Keratinocyte (primary cell): Measurements from ENCODE around the gene GAL3ST2. TPM values are rescaled to one million over a fixed set of nuclear protein-coding genes. Genes with fewer than 3 reads are reported as not detected.
"Not testable (repeated sequence)": the region's sequence is repeated elsewhere in the genome, so short reads cannot be mapped to it uniquely, and the experiment has no call there.

ENCODE experiments used
- DNase-seq: peaks from one replicate; pipeline ENCODE4 v3.0.0-alpha.2; 2011; ENCODE audit warnings: low read depth, missing footprints, low spot score
- FAIRE-seq: peaks from 2 replicates; lab custom pipeline; 2011; peaks lifted over from hg19 to GRCh38; lab: Jason Lieb, UNC
- H2AFZ ChIP-seq: 2 replicates; pipeline ENCODE4 v1.6.0; 2012; ENCODE audit warnings: low read length, control low read depth, inconsistent platforms; ENCODE audit not compliant: control insufficient read depth
- H3K27ac ChIP-seq: 2 replicates; pipeline ENCODE4 v1.5.1; 2011; ENCODE audit warnings: low read length; ENCODE audit not compliant: control insufficient read depth, insufficient read depth
- H3K27me3 ChIP-seq: 3 replicates; pipeline ENCODE4 v1.6.0; 2011; ENCODE audit warnings: low read length; ENCODE audit not compliant: control insufficient read depth, insufficient read depth; ENCODE audit errors: extremely low read depth
- H3K36me3 ChIP-seq, 2 experiments: 2 replicates in 1 of 2; 3 replicates in 1 of 2; pipeline ENCODE4 v1.5.1; 2011; ENCODE audit warnings: low read length in 2 of 2, mild to moderate bottlenecking in 1 of 2; ENCODE audit not compliant: control insufficient read depth in 2 of 2, insufficient read depth in 2 of 2; ENCODE audit errors: extremely low read depth in 1 of 2
- H3K4me1 ChIP-seq: 3 replicates; pipeline ENCODE4 v1.5.1; 2011; ENCODE audit warnings: low read length; ENCODE audit not compliant: control insufficient read depth, insufficient read depth; ENCODE audit errors: extremely low read depth
- H3K4me2 ChIP-seq: 3 replicates; pipeline ENCODE4 v1.6.0; 2011; ENCODE audit warnings: low read depth, low read length; ENCODE audit not compliant: control insufficient read depth, insufficient read depth; ENCODE audit errors: extremely low read depth
- H3K4me3 ChIP-seq, 3 experiments: fragments of 200-600 bp in 1 of 3; sonication (generic) in 1 of 3; 2 replicates in 2 of 3; 3 replicates in 1 of 3; pipeline ENCODE4 v1.5.1; 2011 to 2016; ENCODE audit warnings: low read length in 3 of 3, mild to moderate bottlenecking in 3 of 3, control low read depth in 2 of 3, inconsistent platforms in 1 of 3, low read depth in 1 of 3, mixed read lengths in 1 of 3, mixed run types in 1 of 3, moderate library complexity in 1 of 3; ENCODE audit not compliant: control insufficient read depth in 2 of 3, insufficient read depth in 2 of 3; ENCODE audit errors: extremely low read depth in 1 of 3
- H3K79me2 ChIP-seq: 2 replicates; pipeline ENCODE4 v1.6.0; 2012; ENCODE audit warnings: low read length; ENCODE audit not compliant: control insufficient read depth, insufficient read depth
- H3K9ac ChIP-seq: 3 replicates; pipeline ENCODE4 v1.6.0; 2011; ENCODE audit warnings: low read length; ENCODE audit not compliant: control insufficient read depth, insufficient read depth; ENCODE audit errors: extremely low read depth
- H3K9me1 ChIP-seq: 3 replicates; pipeline ENCODE4 v1.6.0; 2011; ENCODE audit warnings: low read length; ENCODE audit not compliant: control insufficient read depth, insufficient read depth; ENCODE audit errors: extremely low read depth
- H3K9me3 ChIP-seq: 2 replicates; pipeline ENCODE4 v1.5.1; 2012; ENCODE audit warnings: low read depth, low read length; ENCODE audit not compliant: control insufficient read depth
- H4K20me1 ChIP-seq: 3 replicates; pipeline ENCODE4 v1.6.0; 2011; ENCODE audit warnings: low read length; ENCODE audit not compliant: control insufficient read depth, insufficient read depth; ENCODE audit errors: extremely low read depth
- CTCF ChIP-seq, 3 experiments: IDR thresholded peaks in 1 of 3; conservative IDR thresholded peaks in 1 of 3; optimal IDR thresholded peaks in 1 of 3; 2 replicates in 2 of 3; 3 replicates in 1 of 3; pipeline versions ENCODE3 to v1.5.1; 2011; ENCODE audit warnings: low read length in 3 of 3, mild to moderate bottlenecking in 3 of 3, moderate library complexity in 2 of 3, control low read depth in 1 of 3, inconsistent platforms in 1 of 3; ENCODE audit not compliant: insufficient read depth in 2 of 3; ENCODE audit errors: extremely low read depth in 1 of 3
- EZH2 ChIP-seq: IDR thresholded peaks from one replicate; pipeline ENCODE4 v1.6.1; 2012; ENCODE audit warnings: inconsistent platforms, mild to moderate bottlenecking, low read length, moderate library complexity
- dilution Hi-C: fragments of 300-500 bp; cut with MboI; formaldehyde crosslinking; loops from one replicate; pipeline ENCODE4 v1.7.0; 2020; ENCODE audit warnings: low sequenced_read_pairs; ENCODE audit not compliant: extremely low pct_ligation_motif_present
- polyA plus RNA-seq, 5 experiments: library from polyadenylated mRNA; depleted of rRNA in 3 of 5; stranded (reverse) in 3 of 5; stranded (forward) in 1 of 5; unstranded in 1 of 5; fragments of >200 nt; gene quantifications; 1 replicate in 1 of 5; 2 replicates in 3 of 5; 3 replicates in 1 of 5; pipeline versions ENCODE4 v1.2.1 to v1.2.3, GENCODE V29; 2011 to 2012; ENCODE audit warnings: missing spikeins in 2 of 5, low read depth in 1 of 5, low replicate concordance in 1 of 5

GAL3ST2 gene
- polyA plus RNA-seq, 1 donor (not counting 4 experiments of a cell fraction or from before 2014, with no cell fraction given): not detected

DNA sequence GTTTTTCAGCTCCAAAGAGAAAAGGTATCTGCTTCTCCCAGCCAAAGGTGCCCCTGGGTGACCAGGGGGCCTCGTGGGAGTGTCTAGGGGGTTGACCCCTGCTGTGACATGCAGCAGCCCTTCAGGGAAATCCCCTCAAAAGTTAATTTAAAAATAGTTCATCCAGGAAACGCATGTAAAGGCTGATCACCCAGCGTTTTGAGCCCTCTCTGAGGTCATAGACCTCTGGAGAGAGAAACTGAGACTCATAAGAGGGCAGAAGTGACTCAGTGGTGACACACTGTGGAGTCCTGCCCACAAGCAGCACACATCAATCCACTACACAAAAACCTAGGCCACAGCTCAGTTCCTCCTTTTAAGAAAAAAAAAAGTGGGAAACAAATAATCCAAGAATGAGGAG, 11.9 kb downstream of the GAL3ST2 start:
- Histone ChIP-seq H3K4me2 (no peak overlapping the region), H3K79me2 (no peaks in the 10 kb centered on the region), H2AFZ (no peak overlapping the region), H3K27me3 (no peaks in the 10 kb centered on the region), H3K4me1 (peaks cover 2% of the 10 kb centered on the region), H3K9me3 (no peaks in the 10 kb centered on the region), H3K9me1 (no peaks in the 10 kb centered on the region), H3K36me3 (no peaks in the 10 kb centered on the region), H4K20me1 (no peaks in the 10 kb centered on the region), H3K9ac (no peak overlapping the region), H3K27ac (no peak overlapping the region), H3K4me3 (no peak overlapping the region)
- no peak for FAIRE-seq
- DNase-seq: no peak
- TF ChIP-seq EZH2 (no peak), CTCF (optimal IDR thresholded peaks at IDR 0.05 in 1 of 3, IDR thresholded peaks at IDR 0.05 in 1 of 3, conservative IDR thresholded peaks at IDR 0.05 in 1 of 3; ENCODE audit: extremely low read depth in 1 of 3, insufficient read depth in 2 of 3, low read length in 3 of 3) (no peak)
- dilution Hi-C loops: no loop called here

GRCh38 chr2:241791385-241791784, 14.8 kb downstream of the GAL3ST2 start:
- H3K4me1 ChIP-seq, H3K9me1 ChIP-seq, H3K27ac ChIP-seq, dilution Hi-C loops, H2AFZ ChIP-seq, H3K36me3 ChIP-seq, H3K9me3 ChIP-seq, H3K79me2 ChIP-seq, H4K20me1 ChIP-seq, H3K27me3 ChIP-seq, H3K4me2 ChIP-seq, H3K4me3 ChIP-seq, H3K9ac ChIP-seq, DNase-seq: not testable (repeated sequence)
- FAIRE-seq: peak; percentile 29

DNA sequence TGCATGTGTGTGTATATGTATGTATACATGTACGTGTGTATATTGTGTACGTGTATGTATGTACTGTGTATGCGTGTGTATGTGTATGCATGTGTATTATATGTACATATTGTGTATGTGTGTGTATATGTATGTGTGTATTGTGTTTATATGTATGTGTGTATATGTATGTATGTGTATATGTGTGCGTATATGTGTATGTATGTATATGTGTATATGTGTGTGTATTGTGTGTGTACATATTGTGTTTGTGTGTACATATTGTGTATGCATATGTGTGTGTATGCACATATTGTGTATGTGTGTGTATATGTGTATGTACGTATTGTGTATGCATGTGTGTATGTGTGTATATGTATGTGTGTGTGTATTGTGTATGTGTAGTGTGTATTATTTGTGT, 16.8 kb downstream of the GAL3ST2 start:
- no peak overlapping the region for H2AFZ ChIP-seq
- no peaks in the 10 kb centered on the region for H3K36me3 ChIP-seq
- H3K79me2 ChIP-seq: no peaks in the 10 kb centered on the region
- no peak overlapping the region for H3K4me2 ChIP-seq
- H3K9me3 ChIP-seq: no peaks in the 10 kb centered on the region
- no peak overlapping the region for H3K9ac ChIP-seq
- no peaks in the 10 kb centered on the region for H3K9me1 ChIP-seq
- H3K27me3 ChIP-seq: no peaks in the 10 kb centered on the region
- no peak overlapping the region for H3K4me3 ChIP-seq
- no peak for DNase-seq
- dilution Hi-C loops: no loop called here
- peaks cover 2% of the 10 kb centered on the region for H3K4me1 ChIP-seq
- no peak overlapping the region for H3K27ac ChIP-seq
- TF ChIP-seq EZH2 (no peak), CTCF (optimal IDR thresholded peaks at IDR 0.05 in 1 of 3, IDR thresholded peaks at IDR 0.05 in 1 of 3, conservative IDR thresholded peaks at IDR 0.05 in 1 of 3; ENCODE audit: extremely low read depth in 1 of 3, insufficient read depth in 2 of 3, low read length in 3 of 3) (no peak)
- no peaks in the 10 kb centered on the region for H4K20me1 ChIP-seq
- no peak for FAIRE-seq
